Epithelial cell of prostate (primary cell): Measurements from ENCODE around the gene PPFIA4.

Experiments
- DNase-seq: peaks from one replicate; pipeline ENCODE4 v3.0.0-alpha.2; 2011; ENCODE audit warnings: low read depth, low spot score
- H3K27ac ChIP-seq: fragments of 450-650 bp; 2 replicates; pipeline ENCODE4 v1.5.1; 2017; ENCODE audit warnings: mild to moderate bottlenecking

The PPFIA4 gene

GRCh38 chr1:203054642-203055041 is 28.4 kb downstream of the PPFIA4 start:
- no peak overlapping the region for H3K27ac ChIP-seq
- no peak for DNase-seq

- no peak overlapping the region for H3K27ac ChIP-seq
- DNase-seq: no peak
Observed at GRCh38 chr1:203055161-203055799, 29.0 kb downstream of the PPFIA4 start.

GRCh38 chr1:203056012-203056411 is 29.7 kb downstream of the PPFIA4 start:
- H3K27ac ChIP-seq: no peak overlapping the region
- no peak for DNase-seq

GRCh38 chr1:203056516-203056915 is 30.2 kb downstream of the PPFIA4 start:
- no peak overlapping the region for H3K27ac ChIP-seq
- no peak for DNase-seq

- no peak overlapping the region for H3K27ac ChIP-seq
- no peak for DNase-seq
Observed at GRCh38 chr1:203057911-203058675, 31.8 kb downstream of the PPFIA4 start.

- no peak overlapping the region for H3K27ac ChIP-seq
- DNase-seq: no peak
Observed at GRCh38 chr1:203058676-203058935, 32.3 kb downstream of the PPFIA4 start.

GRCh38 chr1:203059485-203059884 is 33.2 kb downstream of the PPFIA4 start:
- no peak overlapping the region for H3K27ac ChIP-seq
- DNase-seq: no peak

- H3K27ac ChIP-seq: no peak overlapping the region
- DNase-seq: no peak
Observed at GRCh38 chr1:203060115-203060514, 33.8 kb downstream of the PPFIA4 start.

- no peak overlapping the region for H3K27ac ChIP-seq
- DNase-seq: no peak
Observed at GRCh38 chr1:203063287-203063686, 37.0 kb downstream of the PPFIA4 start.

- DNase-seq: no peak
- no peak overlapping the region for H3K27ac ChIP-seq
Observed at GRCh38 chr1:203065191-203065590, 38.9 kb downstream of the PPFIA4 start.

- no peak overlapping the region for H3K27ac ChIP-seq
- no peak for DNase-seq
Observed at GRCh38 chr1:203065986-203066385, 39.7 kb downstream of the PPFIA4 start.

GRCh38 chr1:203066965-203067364 is 40.7 kb downstream of the PPFIA4 start:
- no peak overlapping the region for H3K27ac ChIP-seq
- DNase-seq: no peak

GRCh38 chr1:203069030-203069747 is 42.9 kb downstream of the PPFIA4 start:
- no peak for DNase-seq

GRCh38 chr1:203072002-203072602 is 45.8 kb downstream of the PPFIA4 start:
- DNase-seq: no peak
- no peak overlapping the region for H3K27ac ChIP-seq

More at GRCh38 chr1:203069030-203069747, 42.9 kb downstream of the PPFIA4 start:
- H3K27ac ChIP-seq: no peak overlapping the region

- H3K27ac ChIP-seq: no peak overlapping the region
- DNase-seq: no peak
Observed at GRCh38 chr1:203072911-203073310, 46.6 kb downstream of the PPFIA4 start.

- no peak overlapping the region for H3K27ac ChIP-seq
- no peak for DNase-seq
Observed at GRCh38 chr1:203073469-203073868, 47.2 kb downstream of the PPFIA4 start.

- no peak overlapping the region for H3K27ac ChIP-seq
Observed at GRCh38 chr1:203074610-203075009, 48.3 kb downstream of the PPFIA4 start.

GRCh38 chr1:203075236-203076030 is 49.1 kb downstream of the PPFIA4 start:
- H3K27ac ChIP-seq: no peak overlapping the region
- no peak for DNase-seq

More at GRCh38 chr1:203074610-203075009, 48.3 kb downstream of the PPFIA4 start:
- no peak for DNase-seq

GRCh38 chr1:203076031-203076511 is 49.8 kb downstream of the PPFIA4 start:
- DNase-seq: no peak
- H3K27ac ChIP-seq: no peak overlapping the region

GRCh38 chr1:203077367-203077766 is 51.1 kb downstream of the PPFIA4 start:
- DNase-seq: no peak
- H3K27ac ChIP-seq: no peak overlapping the region
